Peyer's patch (tissue), 4 donors: ENCODE results near the gene PSD4. TPM values are rescaled to one million over a fixed set of nuclear protein-coding genes. Genes with fewer than 3 reads are reported as not detected.
A peak's percentile ranks its signal among the peaks of the same experiment; 100 is the strongest.

ENCODE experiments used
- DNase-seq, 3 donors: peaks; one replicate each; pipeline ENCODE4 v3.0.0-alpha.2; 2017 to 2019
- H3K27ac ChIP-seq, 4 donors: fragments of 200-600 bp; sonication (generic); one replicate each; pipeline ENCODE4 v1.5.1; 2016 to 2019
- H3K27me3 ChIP-seq, 2 donors: fragments of 200-600 bp; sonication (generic); one replicate each; pipeline ENCODE4 v1.5.1; 2019
- H3K36me3 ChIP-seq, 3 donors: fragments of 200-600 bp; sonication (generic); one replicate each; pipeline ENCODE4 v1.5.1; 2016 to 2019
- H3K4me1 ChIP-seq, 4 donors: fragments of 200-600 bp; sonication (generic); one replicate each; pipeline ENCODE4 v1.5.1; 2016 to 2019
- H3K4me3 ChIP-seq, 4 donors: fragments of 200-600 bp; sonication (generic); 1 replicate in 3 of 4; 2 replicates in 1 of 4; pipeline ENCODE4 v1.5.1; 2016 to 2019; ENCODE audit warnings: mild to moderate bottlenecking in 1 of 4
- H3K9me3 ChIP-seq, 4 donors: fragments of 200-600 bp; sonication (generic); one replicate each; pipeline ENCODE4 v1.5.1; 2016 to 2019; ENCODE audit warnings: mild to moderate bottlenecking in 1 of 4
- CTCF ChIP-seq, 6 experiments: fragments of 450-650 bp in 4 of 6; fragments of 200-600 bp in 2 of 6; sonication (generic) in 1 of 6; IDR thresholded peaks; one replicate each; pipeline ENCODE4 v1.5.1; 2017 to 2019; ENCODE audit warnings: antibody characterized with exemption in 6 of 6, mild to moderate bottlenecking in 3 of 6, moderate library complexity in 1 of 6
- POLR2A ChIP-seq, 2 donors: fragments of 450-650 bp; IDR thresholded peaks; one replicate each; pipeline ENCODE4 v1.5.1; 2017; ENCODE audit warnings: antibody characterized with exemption in 2 of 2, mild to moderate bottlenecking in 2 of 2, moderate library complexity in 2 of 2
- total RNA-seq, 4 donors: library from RNA; depleted of rRNA; stranded (reverse); fragments of >200 nt; gene quantifications; one replicate each; pipeline ENCODE4 v1.1.0, GENCODE V29; 2016

The PSD4 gene
- total RNA-seq, 4 donors from 2014 or later = 125 to 284 (median 212) TPM

- Histone ChIP-seq H3K27me3 (no peaks in the 10 kb centered on the region), H3K4me1 (peaks cover 0 to 11% (median 3%) of the 10 kb centered on the region in 4 donors), H3K4me3 (no peak overlapping the region), H3K27ac (no peak overlapping the region), H3K9me3 (no peaks in the 10 kb centered on the region), H3K36me3 (peaks cover 0 to 75% (median 0%) of the 10 kb centered on the region in 3 donors)
- TF ChIP-seq POLR2A (IDR thresholded peaks at IDR 0.05) = no peak
- TF ChIP-seq CTCF (IDR thresholded peaks at IDR 0.05) = no peak
- peak in 1 of 3 donors; percentile 44 for DNase-seq
These were observed 23.7 kb downstream of the PSD4 start for GRCh38 chr2:113197347-113198047.

- Histone ChIP-seq H3K9me3 (no peaks in the 10 kb centered on the region), H3K27me3 (no peaks in the 10 kb centered on the region), H3K4me3 (peak overlapping the region; percentile 44 to 80 (median 62)), H3K4me1 (peaks cover 0 to 11% (median 3%) of the 10 kb centered on the region in 4 donors), H3K27ac (peak overlapping the region; percentile 63 to 95 (median 86)), H3K36me3 (peaks cover 0 to 69% (median 0%) of the 10 kb centered on the region in 3 donors)
- TF ChIP-seq CTCF (IDR thresholded peaks at IDR 0.05) (no peak), POLR2A (IDR thresholded peaks at IDR 0.05) (no peak)
- DNase-seq = no peak
These were observed 24.4 kb downstream of the PSD4 start for GRCh38 chr2:113198048-113198789.

GRCh38 chr2:113198790-113199612 is 25.2 kb downstream of the PSD4 start:
- peak overlapping the region; percentile 63 to 95 (median 86) for H3K27ac ChIP-seq
- H3K4me3 ChIP-seq = peak overlapping the region; percentile 44 to 80 (median 62)
- H3K9me3 ChIP-seq = no peaks in the 10 kb centered on the region
- DNase-seq = peak; percentile 65 to 94 (median 88)
- peaks cover 0 to 62% (median 0%) of the 10 kb centered on the region in 3 donors for H3K36me3 ChIP-seq
- TF ChIP-seq POLR2A (IDR thresholded peaks at IDR 0.05) (peak; percentile 65 to 73), CTCF (IDR thresholded peaks at IDR 0.05) (peak; percentile 74 to 98 (median 95))
- H3K27me3 ChIP-seq = no peaks in the 10 kb centered on the region
- peaks cover 0 to 11% (median 3%) of the 10 kb centered on the region in 4 donors for H3K4me1 ChIP-seq

- peaks cover 0 to 56% (median 0%) of the 10 kb centered on the region in 3 donors for H3K36me3 ChIP-seq
- DNase-seq = peak in 1 of 3 donors; percentile 50
These were observed 26.5 kb downstream of the PSD4 start for GRCh38 chr2:113200236-113200635.

More at GRCh38 chr2:113200236-113200635, 26.5 kb downstream of the PSD4 start:
- H3K27ac ChIP-seq = peak overlapping the region in 3 of 4 donors; percentile 15 to 95 (median 92)
- peaks cover 0 to 12% (median 6%) of the 10 kb centered on the region in 4 donors for H3K4me1 ChIP-seq
- peak in 2 of 6 experiments; percentile 27 to 29 for TF ChIP-seq CTCF (IDR thresholded peaks at IDR 0.05)
- no peak for TF ChIP-seq POLR2A (IDR thresholded peaks at IDR 0.05)
- H3K4me3 ChIP-seq = peak overlapping the region in 2 of 4 donors; percentile 72 to 80
- no peaks in the 10 kb centered on the region for H3K9me3 ChIP-seq
- no peaks in the 10 kb centered on the region for H3K27me3 ChIP-seq
